ENCODE measurements around the gene FAM200B. TPM values are rescaled to one million over a fixed set of nuclear protein-coding genes. Genes with fewer than 3 reads are reported as not detected.

FAM200B gene
- total RNA-seq, 2 donors from 2014 or later = 41.4 to 57.4 TPM

DNA sequence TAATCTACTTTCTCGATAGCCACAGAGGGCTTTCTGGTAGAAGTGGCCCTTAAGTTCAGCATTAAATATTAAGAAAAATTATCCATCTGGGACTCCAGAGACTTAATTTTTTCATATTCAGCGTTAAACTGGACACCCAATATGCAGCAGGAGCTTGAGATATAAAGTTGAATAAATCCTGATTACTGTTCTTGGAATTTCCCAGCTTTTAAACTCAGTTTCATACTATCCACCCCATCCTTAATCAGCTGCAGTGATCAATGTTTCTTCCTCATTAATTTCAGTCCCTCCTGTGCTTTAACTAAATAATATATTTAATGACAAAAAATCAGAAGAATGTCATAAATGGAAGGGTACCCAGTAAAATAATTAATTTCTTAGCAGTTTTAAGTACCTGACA is 22.8 kb upstream of the FAM200B start:
- no peak for TF ChIP-seq CTCF (IDR thresholded peaks at IDR 0.05)
- Histone ChIP-seq H3K4me3 (no peak overlapping the region), H3K27ac (no peak overlapping the region)

GRCh38 chr4:15659768-15660570 is 21.7 kb upstream of the FAM200B start:
- no peak for TF ChIP-seq CTCF (IDR thresholded peaks at IDR 0.05)
- peak overlapping the region in 1 of 2 donors; percentile 8 for H3K27ac ChIP-seq

More for the DNA sequence above, 22.8 kb upstream of the FAM200B start:
- Histone ChIP-seq H3K4me1 (peaks cover 0 to 11% of the 10 kb centered on the region in 2 donors), H3K27me3 (no peaks in the 10 kb centered on the region), H3K36me3 (no peaks in the 10 kb centered on the region), H3K9me3 (no peaks in the 10 kb centered on the region)
- no peak for DNase-seq (ENCODE audit: low spot score)

DNA sequence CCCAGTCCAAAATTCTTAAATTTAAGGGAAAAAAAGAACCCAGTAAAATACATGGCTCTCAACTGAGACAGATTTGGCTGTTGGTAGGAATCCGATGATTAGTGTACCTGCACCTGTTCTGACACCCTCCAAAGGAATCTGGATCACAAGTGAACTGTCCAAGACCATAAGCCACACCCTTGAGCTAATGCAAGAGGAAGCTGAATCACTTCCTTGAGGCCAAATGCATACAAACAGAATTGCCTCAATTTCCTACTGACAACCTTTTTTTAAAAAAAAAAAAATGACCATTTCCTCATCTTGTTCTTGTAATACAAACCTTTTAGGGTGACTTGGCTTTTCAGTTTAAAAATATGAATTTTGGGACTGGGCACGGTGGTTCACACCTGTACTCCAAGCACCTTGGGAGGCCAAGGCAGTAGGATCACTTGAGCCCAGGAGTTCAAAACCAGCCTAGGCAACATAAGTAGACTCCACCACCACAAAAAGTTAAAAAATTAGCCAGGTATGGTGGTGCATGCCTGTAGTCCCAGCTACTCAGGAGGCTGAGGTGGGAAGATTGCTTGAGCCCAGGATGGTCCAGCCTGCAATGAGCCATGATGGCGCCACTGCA is 15.8 kb upstream of the FAM200B start:
- H3K4me3 ChIP-seq = no peak overlapping the region
- TF ChIP-seq CTCF (IDR thresholded peaks at IDR 0.05) = no peak
- peak overlapping the region; percentile 8 to 44 for H3K27ac ChIP-seq
- DNase-seq (ENCODE audit: low spot score) = no peak
- no peaks in the 10 kb centered on the region for H3K27me3 ChIP-seq
- no peaks in the 10 kb centered on the region for H3K9me3 ChIP-seq
- H3K4me1 ChIP-seq = no peaks in the 10 kb centered on the region
- no peaks in the 10 kb centered on the region for H3K36me3 ChIP-seq

More at GRCh38 chr4:15659768-15660570, 21.7 kb upstream of the FAM200B start:
- Histone ChIP-seq H3K27me3 (no peaks in the 10 kb centered on the region), H3K36me3 (no peaks in the 10 kb centered on the region), H3K4me1 (peaks cover 0 to 8% of the 10 kb centered on the region in 2 donors), H3K9me3 (no peaks in the 10 kb centered on the region), H3K4me3 (no peak overlapping the region)
- no peak for DNase-seq (ENCODE audit: low spot score)

GRCh38 chr4:15667006-15667405 is 14.6 kb upstream of the FAM200B start:
- Histone ChIP-seq H3K27me3 (no peaks in the 10 kb centered on the region), H3K36me3 (no peaks in the 10 kb centered on the region), H3K4me1 (no peaks in the 10 kb centered on the region), H3K9me3 (no peaks in the 10 kb centered on the region), H3K4me3 (no peak overlapping the region), H3K27ac (no peak overlapping the region)
- DNase-seq (ENCODE audit: low spot score) = no peak
- TF ChIP-seq CTCF (IDR thresholded peaks at IDR 0.05) = no peak

DNA sequence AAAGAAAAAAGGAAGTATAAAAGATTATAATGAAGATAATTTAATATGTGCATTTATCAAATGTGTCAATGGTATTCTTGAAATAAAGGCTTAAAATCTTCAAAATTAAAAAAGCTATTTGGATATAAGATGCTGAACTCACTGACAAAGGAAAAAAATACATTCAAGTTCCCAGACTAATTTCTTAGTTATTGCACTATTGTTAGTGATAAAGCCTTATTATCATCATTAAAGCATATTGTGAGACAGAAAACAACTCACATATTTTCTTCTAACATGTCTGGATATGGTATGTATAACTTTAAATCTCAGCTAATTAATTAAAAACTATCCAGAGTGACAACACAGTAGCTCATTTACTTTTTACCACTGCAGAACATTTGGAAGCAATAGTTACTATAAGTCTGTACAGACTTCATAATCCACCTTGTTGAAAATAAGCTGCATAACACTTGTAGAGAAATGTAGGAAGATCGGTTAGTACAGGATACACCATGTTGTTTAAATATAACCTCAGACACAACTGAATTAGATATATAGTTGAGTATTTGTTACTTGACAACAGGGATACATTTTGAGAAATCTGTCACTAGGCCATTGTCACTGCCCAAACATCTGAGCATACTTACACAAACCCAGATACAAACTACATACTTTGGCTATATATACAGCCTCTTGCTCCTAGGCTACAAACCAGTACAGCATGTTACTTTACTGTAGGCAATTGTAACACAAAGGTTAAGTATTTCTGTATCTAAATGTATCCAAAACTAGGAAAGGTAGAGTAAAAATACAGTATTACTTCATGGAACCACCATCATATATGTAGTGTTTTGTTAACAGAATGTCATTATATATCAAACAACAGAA is 12.8 kb upstream of the FAM200B start:
- Histone ChIP-seq H3K4me3 (no peak overlapping the region), H3K4me1 (no peaks in the 10 kb centered on the region), H3K27me3 (no peaks in the 10 kb centered on the region), H3K36me3 (no peaks in the 10 kb centered on the region), H3K9me3 (no peaks in the 10 kb centered on the region), H3K27ac (no peak overlapping the region)
- no peak for DNase-seq (ENCODE audit: low spot score)
- TF ChIP-seq CTCF (IDR thresholded peaks at IDR 0.05) = no peak

Measured in right atrium auricular region (tissue), 2 donors.